ENCODE measurements around the gene NUDCD3. TPM values are rescaled to one million over a fixed set of nuclear protein-coding genes. Genes with fewer than 3 reads are reported as not detected.
"Not testable (repeated sequence)": the region's sequence is repeated elsewhere in the genome, so short reads cannot be mapped to it uniquely, and the experiment has no call there.

The NUDCD3 gene
- total RNA-seq, 1 donor = 47.1 TPM

DNA sequence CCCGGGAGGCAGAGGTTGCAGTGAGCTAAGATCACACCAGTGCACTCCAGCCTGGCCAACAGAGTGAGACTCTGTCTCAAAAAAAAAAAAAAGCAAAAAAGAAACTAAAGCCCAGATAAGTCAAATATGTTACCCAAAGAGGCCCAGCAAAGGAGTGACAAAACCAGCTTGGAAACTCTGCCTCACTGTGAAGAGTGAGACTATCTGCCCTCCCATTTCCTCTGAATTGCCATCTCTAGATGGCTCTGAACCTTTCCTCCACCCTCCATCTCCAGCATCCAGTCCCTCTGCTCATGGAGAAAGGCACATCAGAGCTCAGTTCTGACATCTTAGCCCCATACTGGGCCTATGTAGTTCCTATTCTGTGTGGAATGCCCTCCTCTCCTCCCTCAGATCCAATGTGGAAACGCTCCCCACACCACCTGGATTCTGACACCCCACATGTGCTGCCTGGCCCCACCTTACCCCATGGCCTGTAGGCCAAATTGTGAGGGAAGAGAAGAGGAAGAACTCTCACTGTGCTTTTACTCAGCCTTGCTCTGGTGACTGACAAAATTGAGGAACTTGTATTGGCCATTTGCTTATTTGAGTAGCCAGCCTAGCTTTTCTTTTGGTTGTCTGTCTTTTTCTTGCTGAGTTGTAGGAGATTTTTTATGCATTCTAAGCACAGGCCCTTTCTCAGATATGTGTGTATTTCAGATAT is 18.0 kb upstream of the NUDCD3 start:
- no peak for DNase-seq (ENCODE audit: low read depth)
- TF ChIP-seq, protein P1, sequence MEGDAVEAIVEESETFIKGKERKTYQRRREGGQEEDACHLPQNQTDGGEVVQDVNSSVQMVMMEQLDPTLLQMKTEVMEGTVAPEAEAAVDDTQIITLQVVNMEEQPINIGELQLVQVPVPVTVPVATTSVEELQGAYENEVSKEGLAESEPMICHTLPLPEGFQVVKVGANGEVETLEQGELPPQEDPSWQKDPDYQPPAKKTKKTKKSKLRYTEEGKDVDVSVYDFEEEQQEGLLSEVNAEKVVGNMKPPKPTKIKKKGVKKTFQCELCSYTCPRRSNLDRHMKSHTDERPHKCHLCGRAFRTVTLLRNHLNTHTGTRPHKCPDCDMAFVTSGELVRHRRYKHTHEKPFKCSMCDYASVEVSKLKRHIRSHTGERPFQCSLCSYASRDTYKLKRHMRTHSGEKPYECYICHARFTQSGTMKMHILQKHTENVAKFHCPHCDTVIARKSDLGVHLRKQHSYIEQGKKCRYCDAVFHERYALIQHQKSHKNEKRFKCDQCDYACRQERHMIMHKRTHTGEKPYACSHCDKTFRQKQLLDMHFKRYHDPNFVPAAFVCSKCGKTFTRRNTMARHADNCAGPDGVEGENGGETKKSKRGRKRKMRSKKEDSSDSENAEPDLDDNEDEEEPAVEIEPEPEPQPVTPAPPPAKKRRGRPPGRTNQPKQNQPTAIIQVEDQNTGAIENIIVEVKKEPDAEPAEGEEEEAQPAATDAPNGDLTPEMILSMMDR (IDR thresholded peaks at IDR 0.05; ENCODE audit: insufficient read depth, low read length) = no peak
- H3K4me3 ChIP-seq (ENCODE audit: low read depth, low read length) = no peak overlapping the region

DNA sequence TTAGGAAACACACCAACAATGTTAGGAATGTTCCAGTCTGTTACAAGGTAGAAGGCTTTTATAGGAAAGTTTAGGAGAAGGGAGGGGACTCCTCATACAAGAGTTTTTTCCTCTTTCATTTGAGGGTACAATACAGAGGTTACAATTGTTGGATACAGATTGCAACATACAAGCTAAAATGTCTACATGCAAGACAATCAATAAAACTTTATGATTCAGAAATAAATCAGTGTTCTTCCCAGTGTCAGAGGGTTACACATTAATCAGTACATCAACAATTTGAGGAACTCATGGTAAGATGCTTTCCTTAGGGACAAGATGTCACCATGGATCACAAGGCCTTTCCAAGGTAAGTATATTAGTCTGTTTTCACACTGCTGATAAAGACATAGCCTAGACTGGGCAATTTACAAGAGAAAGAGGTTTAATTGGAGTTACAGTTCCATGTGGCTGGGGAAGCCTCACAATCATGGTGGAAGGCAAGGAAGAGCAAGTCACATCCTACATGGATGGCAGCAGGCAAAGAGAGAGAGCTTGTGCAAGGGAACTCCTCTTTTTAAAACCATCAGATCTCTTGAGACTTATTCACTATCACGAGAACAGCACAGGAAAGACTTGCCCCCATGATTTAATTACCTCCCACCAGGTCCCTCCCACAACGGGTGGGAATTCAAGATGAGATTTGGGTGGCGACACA is 16.3 kb upstream of the NUDCD3 start:
- not testable (repeated sequence) for H3K4me3 ChIP-seq (ENCODE audit: low read depth, low read length); DNase-seq (ENCODE audit: low read depth)

DNA sequence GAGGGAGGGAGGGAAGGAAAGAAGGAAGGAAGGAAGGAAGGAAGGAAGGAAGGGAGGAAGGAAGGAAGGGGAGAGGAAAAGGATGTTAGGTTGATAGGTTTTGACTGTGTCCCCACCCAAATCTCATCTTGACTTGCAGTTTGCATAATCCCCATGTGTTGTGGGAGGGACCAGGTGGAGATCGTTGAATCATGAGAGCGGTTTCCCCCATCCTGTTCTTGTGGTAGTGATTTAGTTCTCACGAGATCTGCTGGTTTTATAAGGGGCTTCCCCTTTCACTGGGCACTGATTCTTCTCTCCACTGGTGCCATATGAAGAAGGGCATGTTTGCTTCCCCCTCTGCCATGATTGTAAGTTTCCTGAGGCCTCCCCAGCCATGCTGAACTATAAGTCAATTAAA is 15.1 kb upstream of the NUDCD3 start:
- no peak overlapping the region for H3K4me3 ChIP-seq (ENCODE audit: low read depth, low read length)
- TF ChIP-seq, protein P1 (IDR thresholded peaks at IDR 0.05; ENCODE audit: insufficient read depth, low read length) = no peak
- no peak for DNase-seq (ENCODE audit: low read depth)

DNA sequence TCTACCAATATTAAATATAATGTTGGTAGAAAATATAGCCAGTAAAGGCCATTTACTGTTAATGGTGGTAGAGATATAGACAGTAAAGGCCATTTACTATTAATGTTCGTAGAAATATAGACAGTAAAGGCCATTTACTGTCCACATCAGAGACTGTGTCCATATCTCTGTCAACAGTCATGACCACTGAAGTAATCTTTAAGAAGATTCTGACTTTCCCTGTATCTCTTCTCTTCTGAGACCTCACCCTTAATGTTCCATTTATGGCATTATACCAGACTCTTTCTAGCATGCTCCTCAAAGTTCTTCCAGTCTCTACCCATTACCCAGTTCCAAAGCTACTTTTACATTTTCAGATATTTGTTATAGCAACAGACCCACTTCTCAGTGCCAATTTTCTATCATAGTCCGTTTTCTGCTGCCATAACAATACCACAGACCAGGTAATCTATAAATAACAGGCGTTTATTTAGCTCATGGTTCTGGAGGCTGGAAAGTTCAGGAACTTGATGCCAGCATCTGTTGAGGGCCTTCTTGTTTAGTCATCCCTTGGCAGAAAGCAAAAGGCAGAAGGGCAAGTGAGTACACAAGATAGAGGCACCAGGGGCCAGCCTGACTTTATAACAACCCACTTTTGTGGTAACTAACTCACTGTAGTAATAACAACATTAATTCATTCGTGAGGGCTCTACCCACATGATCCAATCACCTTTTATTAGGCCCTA is 7.9 kb upstream of the NUDCD3 start:
- no peak overlapping the region for H3K4me3 ChIP-seq (ENCODE audit: low read depth, low read length)
- DNase-seq (ENCODE audit: low read depth) = no peak
- TF ChIP-seq, protein P1 (IDR thresholded peaks at IDR 0.05; ENCODE audit: insufficient read depth, low read length) = no peak

DNA sequence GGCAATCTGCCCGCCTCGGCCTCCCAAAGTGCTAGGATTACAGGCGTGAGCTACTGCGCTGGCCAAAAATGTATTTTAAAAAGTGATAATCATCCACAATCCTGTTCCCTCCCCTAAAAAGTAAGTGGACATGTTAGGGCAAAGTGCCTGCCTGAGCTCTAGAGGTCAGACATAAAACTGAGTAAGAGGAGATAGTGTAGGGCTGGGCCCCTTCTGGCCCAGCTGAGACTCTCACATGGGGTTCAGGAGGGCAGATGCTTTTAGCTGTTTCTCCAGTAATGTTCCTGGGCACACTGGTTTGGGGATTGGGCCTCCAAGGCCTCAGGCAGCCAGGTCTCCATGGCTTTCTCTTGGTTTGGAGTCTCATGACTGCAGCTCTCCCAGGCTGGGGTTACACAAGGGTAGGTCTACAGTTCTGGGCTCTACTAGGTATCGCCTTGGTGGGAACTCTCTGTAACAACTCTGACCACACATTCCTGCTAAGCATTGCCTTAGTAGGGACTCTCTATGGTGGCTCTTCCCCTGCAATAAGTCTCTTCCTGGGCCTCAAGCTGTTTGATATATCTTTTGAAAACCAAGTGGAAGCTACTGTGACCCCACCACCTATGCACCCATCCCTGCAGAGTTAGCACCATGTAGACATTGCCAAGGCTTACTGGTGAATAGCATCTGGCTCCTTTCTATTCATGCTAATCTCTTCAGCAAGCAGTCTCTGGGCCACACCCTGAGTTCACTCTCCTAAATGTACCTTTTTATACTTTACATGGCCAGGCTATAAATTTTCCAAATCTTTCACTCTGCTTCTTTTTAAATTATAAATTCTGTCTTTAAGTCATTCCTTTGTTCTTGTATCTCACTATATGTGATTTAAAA is 6.9 kb upstream of the NUDCD3 start:
- DNase-seq (ENCODE audit: low read depth) = no peak

DNA sequence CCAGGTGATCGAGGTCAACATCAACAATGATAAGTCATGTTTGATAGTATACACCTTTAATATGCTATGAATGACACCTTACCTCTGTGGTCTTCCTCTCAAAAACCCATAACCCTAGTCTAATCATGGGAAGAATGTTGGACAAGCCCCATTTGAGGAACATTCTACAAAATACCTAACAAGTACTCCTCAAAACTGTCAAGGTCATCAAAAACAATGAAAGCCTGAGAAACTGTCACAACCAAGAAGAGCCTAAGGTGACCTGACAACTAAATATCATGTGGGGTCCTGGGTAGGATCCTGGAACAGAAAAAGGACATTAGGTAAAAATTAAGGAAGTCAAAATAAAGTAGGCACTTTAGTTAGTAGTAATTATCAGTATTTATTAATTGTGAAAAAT is 5.9 kb upstream of the NUDCD3 start:
- TF ChIP-seq, protein P1 (IDR thresholded peaks at IDR 0.05; ENCODE audit: insufficient read depth, low read length) = no peak
- no peak overlapping the region for H3K4me3 ChIP-seq (ENCODE audit: low read depth, low read length)
- no peak for DNase-seq (ENCODE audit: low read depth)

More for the DNA sequence above, 6.9 kb upstream of the NUDCD3 start:
- H3K4me3 ChIP-seq (ENCODE audit: low read depth, low read length) = no peak overlapping the region
- TF ChIP-seq, protein P1 (IDR thresholded peaks at IDR 0.05; ENCODE audit: insufficient read depth, low read length) = no peak
